Testis (tissue), 2 donors: ENCODE results near the gene HSD3B7.
"Not testable (repeated sequence)": the region's sequence is repeated elsewhere in the genome, so short reads cannot be mapped to it uniquely, and the experiment has no call there.

Experiments
- POLR2A ChIP-seq: fragments of 450-650 bp; IDR thresholded peaks from one replicate; pipeline ENCODE4 v1.6.1; 2017; ENCODE audit warnings: antibody characterized with exemption, mild to moderate bottlenecking, moderate library complexity
- TF ChIP-seq, protein P1 (sequence below), 3 experiments: fragments of 450-650 bp in 2 of 3; fragments of 200-600 bp in 1 of 3; sonication (generic) in 1 of 3; IDR thresholded peaks; one replicate each; pipeline ENCODE4 v1.5.1; 2016 to 2019; ENCODE audit warnings: antibody characterized with exemption in 3 of 3, mild to moderate bottlenecking in 2 of 3, moderate library complexity in 1 of 3

DNA sequence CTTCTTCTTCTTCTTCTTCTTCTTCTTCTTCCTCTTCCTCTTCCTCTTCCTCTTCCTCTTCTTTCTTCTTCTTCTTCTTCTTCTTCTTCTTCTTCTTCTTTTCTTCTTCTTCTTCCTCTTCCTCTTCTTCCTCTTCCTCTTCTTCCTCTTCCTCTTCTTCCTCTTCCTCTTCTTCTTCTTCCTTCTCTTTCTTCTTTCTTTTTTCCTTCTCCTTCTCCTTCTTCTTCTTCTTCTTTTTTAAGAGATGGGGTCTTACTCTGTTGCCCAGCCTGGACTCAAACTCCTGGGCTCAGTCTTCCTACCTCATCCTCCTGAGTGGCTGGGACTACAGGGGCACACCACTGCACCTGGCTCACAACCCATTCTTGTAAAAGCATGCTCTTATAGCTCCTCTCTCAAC is 28.3 kb downstream of the HSD3B7 start:
- not testable (repeated sequence) for TF ChIP-seq POLR2A
- TF ChIP-seq, protein P1, sequence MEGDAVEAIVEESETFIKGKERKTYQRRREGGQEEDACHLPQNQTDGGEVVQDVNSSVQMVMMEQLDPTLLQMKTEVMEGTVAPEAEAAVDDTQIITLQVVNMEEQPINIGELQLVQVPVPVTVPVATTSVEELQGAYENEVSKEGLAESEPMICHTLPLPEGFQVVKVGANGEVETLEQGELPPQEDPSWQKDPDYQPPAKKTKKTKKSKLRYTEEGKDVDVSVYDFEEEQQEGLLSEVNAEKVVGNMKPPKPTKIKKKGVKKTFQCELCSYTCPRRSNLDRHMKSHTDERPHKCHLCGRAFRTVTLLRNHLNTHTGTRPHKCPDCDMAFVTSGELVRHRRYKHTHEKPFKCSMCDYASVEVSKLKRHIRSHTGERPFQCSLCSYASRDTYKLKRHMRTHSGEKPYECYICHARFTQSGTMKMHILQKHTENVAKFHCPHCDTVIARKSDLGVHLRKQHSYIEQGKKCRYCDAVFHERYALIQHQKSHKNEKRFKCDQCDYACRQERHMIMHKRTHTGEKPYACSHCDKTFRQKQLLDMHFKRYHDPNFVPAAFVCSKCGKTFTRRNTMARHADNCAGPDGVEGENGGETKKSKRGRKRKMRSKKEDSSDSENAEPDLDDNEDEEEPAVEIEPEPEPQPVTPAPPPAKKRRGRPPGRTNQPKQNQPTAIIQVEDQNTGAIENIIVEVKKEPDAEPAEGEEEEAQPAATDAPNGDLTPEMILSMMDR (IDR thresholded peaks at IDR 0.05) = not testable (repeated sequence)
